ENCODE data around the gene HOMER2.
A peak's percentile ranks its signal among the peaks of the same experiment; 100 is the strongest.

The HOMER2 gene

DNA sequence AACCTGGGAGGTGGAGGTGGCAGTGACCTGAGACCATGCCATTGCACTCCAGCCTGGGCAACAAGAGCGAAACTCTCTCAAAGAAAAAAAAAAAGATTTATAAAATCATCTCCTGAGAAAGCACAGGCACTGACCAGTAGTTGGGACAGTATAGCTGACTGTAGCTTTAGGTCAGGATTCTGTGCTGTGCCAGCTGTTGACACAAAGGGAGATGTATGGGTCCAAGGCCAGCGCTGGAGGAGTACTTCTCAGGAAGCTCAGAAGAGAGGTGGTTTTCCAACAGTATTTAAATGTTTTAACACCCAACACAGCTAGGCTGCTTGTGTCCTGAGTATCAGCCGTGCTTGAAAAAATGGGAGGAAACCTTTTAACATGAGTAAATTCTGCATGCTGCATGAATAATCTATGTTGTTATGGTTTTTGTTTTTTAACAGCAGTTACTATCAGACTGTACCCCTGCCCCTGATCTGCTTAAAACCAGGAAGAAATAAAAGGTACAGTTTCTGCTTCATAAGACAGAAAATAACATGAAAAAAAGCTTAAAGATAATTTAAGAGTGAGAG lies 40.0 kb upstream of the HOMER2 start:
- TF ChIP-seq, protein P1, sequence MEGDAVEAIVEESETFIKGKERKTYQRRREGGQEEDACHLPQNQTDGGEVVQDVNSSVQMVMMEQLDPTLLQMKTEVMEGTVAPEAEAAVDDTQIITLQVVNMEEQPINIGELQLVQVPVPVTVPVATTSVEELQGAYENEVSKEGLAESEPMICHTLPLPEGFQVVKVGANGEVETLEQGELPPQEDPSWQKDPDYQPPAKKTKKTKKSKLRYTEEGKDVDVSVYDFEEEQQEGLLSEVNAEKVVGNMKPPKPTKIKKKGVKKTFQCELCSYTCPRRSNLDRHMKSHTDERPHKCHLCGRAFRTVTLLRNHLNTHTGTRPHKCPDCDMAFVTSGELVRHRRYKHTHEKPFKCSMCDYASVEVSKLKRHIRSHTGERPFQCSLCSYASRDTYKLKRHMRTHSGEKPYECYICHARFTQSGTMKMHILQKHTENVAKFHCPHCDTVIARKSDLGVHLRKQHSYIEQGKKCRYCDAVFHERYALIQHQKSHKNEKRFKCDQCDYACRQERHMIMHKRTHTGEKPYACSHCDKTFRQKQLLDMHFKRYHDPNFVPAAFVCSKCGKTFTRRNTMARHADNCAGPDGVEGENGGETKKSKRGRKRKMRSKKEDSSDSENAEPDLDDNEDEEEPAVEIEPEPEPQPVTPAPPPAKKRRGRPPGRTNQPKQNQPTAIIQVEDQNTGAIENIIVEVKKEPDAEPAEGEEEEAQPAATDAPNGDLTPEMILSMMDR (conservative IDR thresholded peaks at IDR 0.05; ENCODE audit: low read length), result no peak
- H3K4me3 ChIP-seq (ENCODE audit: low read length), result no peak overlapping the region
- no peak for DNase-seq (ENCODE audit: low read depth)

DNA sequence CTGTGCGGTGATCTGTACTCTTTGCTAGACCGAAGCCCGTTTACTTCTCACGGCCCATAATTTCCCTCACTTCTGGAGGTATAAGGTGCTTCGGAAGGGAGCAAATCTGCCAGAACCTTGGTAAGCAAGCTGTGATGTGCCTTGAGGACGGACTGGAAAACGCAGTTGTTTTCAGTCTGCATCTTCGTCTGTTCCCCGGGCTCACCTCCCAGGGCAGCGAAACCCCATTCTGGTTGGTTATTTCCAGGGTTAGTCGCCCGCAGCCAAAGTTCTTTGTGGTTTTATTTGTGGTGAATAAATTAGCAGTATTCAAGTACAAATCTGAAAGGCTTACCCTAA lies 33.9 kb upstream of the HOMER2 start:
- H3K4me3 ChIP-seq (ENCODE audit: low read length), result peak overlapping the region; percentile 100

DNA sequence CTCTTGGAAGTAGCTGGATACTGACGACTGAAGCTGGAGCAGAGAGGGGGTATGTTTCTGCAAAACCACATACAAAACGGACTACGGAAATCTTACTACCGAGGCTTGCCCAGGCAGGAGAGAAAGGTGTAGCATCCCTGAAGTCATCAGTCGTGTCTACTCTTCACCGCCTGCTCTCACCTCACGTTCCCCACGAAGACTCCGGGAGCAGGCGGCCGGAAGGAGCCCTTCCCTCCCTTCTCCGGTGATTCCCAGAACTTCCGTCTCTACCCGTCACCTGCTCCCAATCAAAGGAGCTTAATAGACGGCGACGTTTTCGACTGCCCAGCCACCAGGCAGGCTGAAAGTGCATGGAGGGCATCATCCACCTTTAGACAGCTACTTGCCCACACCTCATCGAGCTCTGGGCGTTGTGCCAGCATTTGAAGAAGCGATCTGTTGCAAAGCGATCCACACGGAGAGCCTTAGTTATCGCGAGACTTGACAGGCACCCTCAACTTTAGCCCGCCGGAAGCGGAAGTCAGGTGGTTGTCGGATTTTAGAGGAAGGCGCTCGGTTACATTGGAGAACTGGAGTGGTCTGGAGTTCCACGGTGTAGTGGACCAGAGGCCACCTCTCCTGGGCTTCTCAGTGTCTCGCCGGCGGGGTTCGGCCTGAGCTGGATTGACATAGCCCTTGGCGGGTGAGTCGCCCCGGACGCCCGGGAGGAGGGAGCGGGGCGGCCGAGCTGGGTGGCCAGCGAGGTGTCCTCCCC lies 33.3 kb upstream of the HOMER2 start, which contains the start of gene RAMAC:
TSS of gene RAMAC (plus strand) at position 523 of the 754 bp plus-strand sequence. CDS start 2,809 bp downstream, outside the sequence.
- DNase-seq (ENCODE audit: low read depth), result peak; percentile 95

More for the DNA sequence above, 33.9 kb upstream of the HOMER2 start:
- TF ChIP-seq, protein P1 (conservative IDR thresholded peaks at IDR 0.05; ENCODE audit: low read length), result no peak
- peak; percentile 15 for DNase-seq (ENCODE audit: low read depth)

DNA sequence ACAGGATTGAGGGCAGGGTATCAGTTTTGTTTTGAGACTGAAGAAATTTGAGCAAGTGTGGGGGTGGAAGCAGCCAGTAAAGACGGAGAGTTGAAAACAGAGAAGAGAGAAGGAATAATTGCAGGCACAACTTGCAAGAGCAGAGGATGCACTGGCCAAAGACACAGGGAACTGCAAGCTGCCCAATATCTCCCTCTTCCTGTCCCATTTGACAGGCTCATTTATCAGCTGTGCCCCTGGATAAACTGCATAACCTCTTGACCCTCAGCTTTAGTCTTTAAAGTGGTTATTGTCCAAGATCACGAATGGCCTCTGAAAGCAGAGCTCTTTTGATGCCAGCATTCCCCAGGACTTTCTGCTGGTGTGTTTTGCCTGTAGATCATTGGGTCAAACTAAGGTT lies 28.5 kb upstream of the HOMER2 start:
- TF ChIP-seq, protein P1 (conservative IDR thresholded peaks at IDR 0.05; ENCODE audit: low read length), result no peak
- no peak for DNase-seq (ENCODE audit: low read depth)
- no peak overlapping the region for H3K4me3 ChIP-seq (ENCODE audit: low read length)

More for the DNA sequence above, 33.3 kb upstream of the HOMER2 start, which contains the start of gene RAMAC:
- TF ChIP-seq, protein P1 (conservative IDR thresholded peaks at IDR 0.05; ENCODE audit: low read length), result no peak
- H3K4me3 ChIP-seq (ENCODE audit: low read length), result peak within 1 kb of the TSS; percentile 100

DNA sequence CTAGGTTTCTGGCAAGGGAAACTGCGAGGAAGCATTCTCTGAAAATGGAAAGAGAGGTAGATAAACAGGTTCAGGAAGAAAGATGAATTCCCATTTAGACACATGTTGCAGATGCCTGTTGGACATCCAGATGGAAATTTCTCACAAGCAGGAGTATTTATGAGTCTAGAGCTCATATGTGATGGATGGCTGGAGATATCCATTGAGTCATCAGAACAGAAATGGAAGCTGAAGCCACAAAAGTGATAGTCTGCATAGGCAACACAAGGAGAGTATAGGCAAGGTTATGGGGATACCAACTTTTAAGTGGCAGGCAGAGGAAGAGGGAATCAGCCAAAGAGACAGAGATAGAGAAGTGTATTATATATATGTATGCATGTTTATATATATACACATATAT lies 27.2 kb upstream of the HOMER2 start:
- TF ChIP-seq, protein P1 (conservative IDR thresholded peaks at IDR 0.05; ENCODE audit: low read length), result no peak
- no peak for DNase-seq (ENCODE audit: low read depth)
- H3K4me3 ChIP-seq (ENCODE audit: low read length), result no peak overlapping the region

DNA sequence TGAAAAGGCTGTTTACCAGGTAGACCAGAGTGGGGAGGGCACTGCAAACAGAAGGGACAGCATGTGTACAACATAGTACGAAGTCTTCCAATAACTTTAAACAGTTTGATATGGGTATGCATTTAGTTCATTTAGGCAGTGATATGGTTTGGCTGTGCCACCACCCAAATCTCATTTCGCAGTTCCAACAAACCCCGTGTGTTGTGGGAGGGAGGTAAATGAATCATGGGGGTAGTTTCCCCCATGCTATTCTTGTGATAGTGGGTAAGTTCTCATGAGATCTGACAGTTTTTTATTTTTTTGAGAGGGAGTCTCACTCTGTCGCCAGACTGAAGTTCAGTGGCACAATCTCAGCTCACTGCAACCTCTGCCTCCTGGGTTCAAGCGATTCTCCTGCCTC lies 25.9 kb upstream of the HOMER2 start:
- no peak for DNase-seq (ENCODE audit: low read depth)
- H3K4me3 ChIP-seq (ENCODE audit: low read length), result no peak overlapping the region

More for the DNA sequence above, 25.9 kb upstream of the HOMER2 start:
- TF ChIP-seq, protein P1 (conservative IDR thresholded peaks at IDR 0.05; ENCODE audit: low read length), result no peak

Measured in AG10803 (cell line).